DND-41 (cell line): ENCODE measurements around the gene HOXD10.

ENCODE experiments used
- ATAC-seq: fragments of 200-7000 bp; cut with Tn5 transposase; 3 replicates; pipeline ENCODE4 v1.9.1; 2021; ENCODE audit warnings: low read depth; ENCODE audit not compliant: insufficient read depth
- DNase-seq: peaks from one replicate; pipeline ENCODE4 v3.0.0-alpha.2; 2020
- H2AFZ ChIP-seq: 2 replicates; pipeline ENCODE4 v1.6.0; 2012; ENCODE audit warnings: low read depth, low read length
- H3K27ac ChIP-seq: 2 replicates; pipeline ENCODE4 v1.5.1; 2012; ENCODE audit warnings: low read length, inconsistent platforms
- H3K27me3 ChIP-seq: fragments of 200-600 bp; sonication (generic); 2 replicates; pipeline ENCODE4 v1.6.0; 2012; ENCODE audit warnings: low read length, mild to moderate bottlenecking, inconsistent platforms; ENCODE audit not compliant: insufficient read depth, poor library complexity
- H3K36me3 ChIP-seq: 2 replicates; pipeline ENCODE4 v1.5.1; 2012; ENCODE audit warnings: low read length, inconsistent platforms; ENCODE audit not compliant: insufficient read depth
- H3K4me1 ChIP-seq: 2 replicates; pipeline ENCODE4 v1.5.1; 2012; ENCODE audit warnings: mild to moderate bottlenecking, low read length; ENCODE audit not compliant: insufficient read depth
- H3K4me2 ChIP-seq: 2 replicates; pipeline ENCODE4 v1.6.0; 2012; ENCODE audit warnings: mild to moderate bottlenecking, moderate library complexity, low read length, inconsistent platforms; ENCODE audit not compliant: insufficient read depth
- H3K4me3 ChIP-seq, 2 experiments: fragments of 200-600 bp in 1 of 2; shearing (Covaris generic) in 1 of 2; 2 replicates each; pipeline ENCODE4 v1.5.1; 2012 to 2016; ENCODE audit warnings: inconsistent platforms in 2 of 2, low read length in 2 of 2, mild to moderate bottlenecking in 2 of 2, low read depth in 1 of 2, moderate library complexity in 1 of 2
- H3K79me2 ChIP-seq: 2 replicates; pipeline ENCODE4 v1.6.0; 2012; ENCODE audit warnings: low read length, inconsistent platforms; ENCODE audit not compliant: insufficient read depth
- H3K9ac ChIP-seq: 2 replicates; pipeline ENCODE4 v1.6.0; 2012; ENCODE audit warnings: low read depth, mild to moderate bottlenecking, inconsistent platforms, low read length, moderate library complexity
- H3K9me3 ChIP-seq: 2 replicates; pipeline ENCODE4 v1.5.1; 2012; ENCODE audit warnings: low read length, moderate library complexity, mild to moderate bottlenecking, inconsistent platforms; ENCODE audit not compliant: insufficient read depth, severe bottlenecking
- H4K20me1 ChIP-seq: 2 replicates; pipeline ENCODE4 v1.6.0; 2012; ENCODE audit warnings: low read length; ENCODE audit not compliant: insufficient read depth
- EZH2 ChIP-seq: IDR thresholded peaks from 3 replicates; pipeline ENCODE4 v1.6.1; 2012; ENCODE audit warnings: borderline replicate concordance, low read depth, mild to moderate bottlenecking, moderate library complexity, low read length, inconsistent platforms; ENCODE audit not compliant: severe bottlenecking
- TF ChIP-seq, protein P1 (sequence below): IDR thresholded peaks from 2 replicates; pipeline ENCODE4 v1.5.1; 2012; ENCODE audit warnings: borderline replicate concordance, low read length, moderate library complexity, mild to moderate bottlenecking; ENCODE audit not compliant: poor library complexity, severe bottlenecking; ENCODE audit errors: extremely low read depth

The HOXD10 gene

DNA sequence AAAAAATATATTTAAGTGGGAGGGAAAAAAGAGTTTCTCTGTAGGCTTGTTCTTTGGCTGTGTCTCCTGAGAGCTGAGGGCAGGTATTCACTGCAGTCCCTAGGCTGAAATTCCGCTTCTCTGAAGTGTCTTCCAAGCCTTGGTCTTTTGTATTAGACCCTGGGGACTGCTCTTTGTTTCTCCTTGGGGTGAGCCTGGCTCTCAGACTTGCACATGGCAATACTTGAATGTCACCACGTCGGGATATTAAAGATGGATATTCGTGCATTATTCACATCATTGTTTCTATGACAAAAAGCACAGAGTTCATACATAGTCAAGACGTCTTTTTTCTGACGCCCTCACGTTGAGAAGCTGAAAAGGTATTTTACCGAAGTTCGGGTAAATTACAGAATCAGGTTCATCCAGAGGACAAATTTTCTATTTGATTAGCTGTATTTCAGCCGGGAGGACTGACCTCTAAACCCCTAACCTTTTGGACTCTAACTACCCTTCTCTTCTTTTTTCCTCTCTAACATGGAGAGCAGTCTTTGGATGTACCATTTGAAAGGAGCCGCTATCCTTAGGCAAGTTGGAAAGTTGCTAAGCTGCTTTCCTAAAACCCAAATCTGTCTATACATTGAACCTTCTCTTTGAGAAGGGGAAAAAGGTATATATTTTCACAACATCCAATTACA, 38.1 kb downstream of the HOXD10 start:
- Histone ChIP-seq H3K79me2 (no peaks in the 10 kb centered on the region), H3K36me3 (no peaks in the 10 kb centered on the region), H3K9ac (no peak overlapping the region), H4K20me1 (no peaks in the 10 kb centered on the region), H3K4me1 (no peaks in the 10 kb centered on the region), H3K4me2 (no peak overlapping the region), H3K4me3 (no peak overlapping the region), H3K27me3 (peaks cover 4% of the 10 kb centered on the region), H3K27ac (no peak overlapping the region), H3K9me3 (no peaks in the 10 kb centered on the region), H2AFZ (no peak overlapping the region)
- DNase-seq, result no peak
- no peak for ATAC-seq
- TF ChIP-seq, protein P1, sequence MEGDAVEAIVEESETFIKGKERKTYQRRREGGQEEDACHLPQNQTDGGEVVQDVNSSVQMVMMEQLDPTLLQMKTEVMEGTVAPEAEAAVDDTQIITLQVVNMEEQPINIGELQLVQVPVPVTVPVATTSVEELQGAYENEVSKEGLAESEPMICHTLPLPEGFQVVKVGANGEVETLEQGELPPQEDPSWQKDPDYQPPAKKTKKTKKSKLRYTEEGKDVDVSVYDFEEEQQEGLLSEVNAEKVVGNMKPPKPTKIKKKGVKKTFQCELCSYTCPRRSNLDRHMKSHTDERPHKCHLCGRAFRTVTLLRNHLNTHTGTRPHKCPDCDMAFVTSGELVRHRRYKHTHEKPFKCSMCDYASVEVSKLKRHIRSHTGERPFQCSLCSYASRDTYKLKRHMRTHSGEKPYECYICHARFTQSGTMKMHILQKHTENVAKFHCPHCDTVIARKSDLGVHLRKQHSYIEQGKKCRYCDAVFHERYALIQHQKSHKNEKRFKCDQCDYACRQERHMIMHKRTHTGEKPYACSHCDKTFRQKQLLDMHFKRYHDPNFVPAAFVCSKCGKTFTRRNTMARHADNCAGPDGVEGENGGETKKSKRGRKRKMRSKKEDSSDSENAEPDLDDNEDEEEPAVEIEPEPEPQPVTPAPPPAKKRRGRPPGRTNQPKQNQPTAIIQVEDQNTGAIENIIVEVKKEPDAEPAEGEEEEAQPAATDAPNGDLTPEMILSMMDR, result no peak
- no peak for TF ChIP-seq EZH2

DNA sequence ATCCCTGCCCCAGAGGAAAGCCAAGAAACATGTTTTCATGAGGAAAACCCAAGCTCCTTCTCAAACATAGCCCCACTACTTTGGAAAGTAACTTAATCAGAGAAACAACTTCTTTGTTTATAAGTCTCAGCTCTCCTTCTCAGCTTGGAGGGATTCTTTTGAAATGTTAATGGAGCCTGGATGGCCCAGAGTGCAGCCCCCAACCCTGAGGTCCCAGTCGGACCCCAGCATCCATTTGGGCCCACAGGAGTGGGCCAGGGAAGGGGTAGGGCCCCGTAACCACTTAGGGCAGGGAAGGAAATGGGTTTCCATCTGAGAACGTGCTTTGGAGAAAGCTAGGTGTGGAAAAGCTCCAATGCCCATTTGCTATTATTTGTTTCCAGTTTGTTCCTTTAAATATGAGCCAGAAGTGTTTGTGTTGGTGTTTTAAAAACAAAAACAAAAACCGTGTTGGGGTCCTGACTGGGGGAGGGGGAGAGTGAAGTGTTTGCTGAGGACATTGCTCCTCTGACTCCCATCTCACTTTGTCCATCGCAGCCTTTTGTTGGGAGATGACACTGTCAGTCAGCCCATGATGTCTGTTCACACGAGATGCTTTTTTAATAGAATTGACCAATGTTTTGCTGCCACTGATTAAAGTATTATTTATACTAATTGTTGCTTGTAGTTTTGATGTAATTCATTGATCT, 38.9 kb downstream of the HOXD10 start:
- ATAC-seq (no peak), DNase-seq (no peak)
- no peak overlapping the region for H3K4me3 ChIP-seq
- H3K79me2 ChIP-seq, result no peaks in the 10 kb centered on the region
- no peak for TF ChIP-seq EZH2
- TF ChIP-seq, protein P1, result no peak
- H3K9ac ChIP-seq, result no peak overlapping the region
- H4K20me1 ChIP-seq, result no peaks in the 10 kb centered on the region
- H2AFZ ChIP-seq, result no peak overlapping the region
- H3K36me3 ChIP-seq, result no peaks in the 10 kb centered on the region
- no peaks in the 10 kb centered on the region for H3K4me1 ChIP-seq
- H3K4me2 ChIP-seq, result no peak overlapping the region
- H3K27ac ChIP-seq, result no peak overlapping the region
- no peaks in the 10 kb centered on the region for H3K9me3 ChIP-seq
- H3K27me3 ChIP-seq, result peaks cover 4% of the 10 kb centered on the region

DNA sequence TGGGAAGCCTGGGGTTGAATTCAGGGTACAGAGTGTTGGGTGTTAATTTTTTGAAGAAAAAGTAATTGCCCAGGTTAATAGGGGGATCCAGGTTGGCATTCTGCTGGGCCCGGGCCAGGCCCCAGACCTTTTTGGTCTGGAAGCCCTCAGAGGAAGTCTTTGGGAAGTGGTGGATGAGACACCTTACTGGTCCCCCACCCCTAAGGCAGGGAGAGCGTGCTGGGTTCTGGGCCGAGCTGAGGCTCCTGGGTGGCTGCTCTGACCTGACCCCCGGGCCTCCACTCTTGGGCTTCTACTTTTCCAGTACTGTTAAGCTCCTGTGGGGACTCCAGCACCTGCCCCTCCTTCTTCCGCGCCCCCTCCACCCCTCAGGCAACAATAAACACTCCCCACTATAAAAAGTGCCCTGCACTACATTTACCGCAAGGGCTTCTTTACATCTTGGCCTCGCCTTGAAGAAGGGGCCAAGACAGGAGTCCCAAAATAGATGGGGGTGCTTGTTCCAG, 39.8 kb downstream of the HOXD10 start:
- no peaks in the 10 kb centered on the region for H3K9me3 ChIP-seq
- H4K20me1 ChIP-seq, result no peaks in the 10 kb centered on the region
- no peaks in the 10 kb centered on the region for H3K4me1 ChIP-seq
- no peak overlapping the region for H3K27ac ChIP-seq
- no peak for TF ChIP-seq EZH2
- TF ChIP-seq, protein P1, result no peak
- no peak overlapping the region for H3K4me3 ChIP-seq
- ATAC-seq (no peak), DNase-seq (no peak)
- H2AFZ ChIP-seq, result no peak overlapping the region
- H3K79me2 ChIP-seq, result no peaks in the 10 kb centered on the region
- H3K9ac ChIP-seq, result no peak overlapping the region
- H3K36me3 ChIP-seq, result no peaks in the 10 kb centered on the region
- peaks cover 4% of the 10 kb centered on the region for H3K27me3 ChIP-seq
- H3K4me2 ChIP-seq, result no peak overlapping the region
